Left ventricle myocardium inferior (tissue), 1 donor: Measurements from ENCODE around the gene SORCS2. TPM values are rescaled to one million over a fixed set of nuclear protein-coding genes. Genes with fewer than 3 reads are reported as not detected.

Source experiments
- DNase-seq: peaks from one replicate; pipeline ENCODE4 v3.0.0-alpha.2; 2020
- H3K27ac ChIP-seq: fragments of 200-600 bp; replicated peaks from 2 replicates; pipeline ENCODE4 v1.8.0; 2021
- H3K27me3 ChIP-seq: fragments of 200-600 bp; 2 replicates; pipeline ENCODE4 v1.8.0; 2021; ENCODE audit warnings: low read depth
- H3K36me3 ChIP-seq: fragments of 200-600 bp; 2 replicates; pipeline ENCODE4 v1.8.0; 2021
- H3K4me1 ChIP-seq: fragments of 200-600 bp; 2 replicates; pipeline ENCODE4 v1.8.0; 2021
- H3K4me3 ChIP-seq: fragments of 200-600 bp; 2 replicates; pipeline ENCODE4 v1.8.0; 2021; ENCODE audit warnings: mild to moderate bottlenecking, moderate library complexity
- H3K9me3 ChIP-seq: fragments of 200-600 bp; replicated peaks from 2 replicates; pipeline ENCODE4 v1.8.0; 2021
- intact Hi-C: fragments of 100-400 bp; cut with micrococcal nuclease; formaldehyde crosslinking; loops from one replicate; pipeline ENCODE4 v1.11.0; 2022
- total RNA-seq: library from RNA; stranded (reverse); fragmentation: NEBNext Ultra II Directional; extraction: Animal tissue kit (Norgen Biotek cat#: 25700); gene quantifications from one replicate; pipeline ENCODE4 v1.2.1, GENCODE V29; 2021
- TF ChIP-seq, protein P1 (sequence below): fragments of 200-600 bp; IDR thresholded peaks from 2 replicates; pipeline ENCODE4 v1.8.0; 2021; ENCODE audit warnings: antibody characterized with exemption, mild to moderate bottlenecking, borderline replicate concordance
- donor health status: DM: no; HTN: yes; CAD: no; lungs with severe emphysema.

The SORCS2 gene
- total RNA-seq, 1 donor from 2014 or later, result 1.2 TPM

DNA sequence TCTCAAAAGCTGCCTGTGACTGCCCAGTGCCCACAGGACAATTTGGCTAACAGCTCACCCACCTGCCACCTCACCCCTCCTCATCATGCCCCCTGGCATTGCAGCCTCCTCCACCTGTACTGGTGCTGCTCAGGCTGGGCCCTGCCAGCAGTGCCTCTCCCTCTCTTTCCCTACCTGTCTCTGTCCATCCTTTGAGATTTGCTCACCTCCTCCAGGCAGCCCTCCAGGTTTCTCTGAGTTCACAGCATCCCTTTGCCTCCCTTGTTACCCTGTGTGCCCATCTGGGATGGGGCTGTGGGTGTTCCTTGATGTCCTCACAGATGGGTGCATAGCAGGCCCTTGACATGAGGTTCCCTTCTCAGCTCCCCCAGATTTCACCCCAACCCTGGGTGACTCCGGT, 522.4 kb downstream of the SORCS2 start:
- Histone ChIP-seq H3K4me3 (no peak overlapping the region), H3K4me1 (peaks cover 5% of the 10 kb centered on the region), H3K9me3 (peaks cover 7% of the 10 kb centered on the region), H3K36me3 (no peaks in the 10 kb centered on the region), H3K27me3 (peaks cover 9% of the 10 kb centered on the region), H3K27ac (no peak overlapping the region)
- DNase-seq, result no peak
- intact Hi-C loops, result loop anchor here (10.0 kb wide), 1 partner anchor 520 kb away; the partner anchor contains the start of gene SORCS2
- TF ChIP-seq, protein P1, sequence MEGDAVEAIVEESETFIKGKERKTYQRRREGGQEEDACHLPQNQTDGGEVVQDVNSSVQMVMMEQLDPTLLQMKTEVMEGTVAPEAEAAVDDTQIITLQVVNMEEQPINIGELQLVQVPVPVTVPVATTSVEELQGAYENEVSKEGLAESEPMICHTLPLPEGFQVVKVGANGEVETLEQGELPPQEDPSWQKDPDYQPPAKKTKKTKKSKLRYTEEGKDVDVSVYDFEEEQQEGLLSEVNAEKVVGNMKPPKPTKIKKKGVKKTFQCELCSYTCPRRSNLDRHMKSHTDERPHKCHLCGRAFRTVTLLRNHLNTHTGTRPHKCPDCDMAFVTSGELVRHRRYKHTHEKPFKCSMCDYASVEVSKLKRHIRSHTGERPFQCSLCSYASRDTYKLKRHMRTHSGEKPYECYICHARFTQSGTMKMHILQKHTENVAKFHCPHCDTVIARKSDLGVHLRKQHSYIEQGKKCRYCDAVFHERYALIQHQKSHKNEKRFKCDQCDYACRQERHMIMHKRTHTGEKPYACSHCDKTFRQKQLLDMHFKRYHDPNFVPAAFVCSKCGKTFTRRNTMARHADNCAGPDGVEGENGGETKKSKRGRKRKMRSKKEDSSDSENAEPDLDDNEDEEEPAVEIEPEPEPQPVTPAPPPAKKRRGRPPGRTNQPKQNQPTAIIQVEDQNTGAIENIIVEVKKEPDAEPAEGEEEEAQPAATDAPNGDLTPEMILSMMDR, result no peak

DNA sequence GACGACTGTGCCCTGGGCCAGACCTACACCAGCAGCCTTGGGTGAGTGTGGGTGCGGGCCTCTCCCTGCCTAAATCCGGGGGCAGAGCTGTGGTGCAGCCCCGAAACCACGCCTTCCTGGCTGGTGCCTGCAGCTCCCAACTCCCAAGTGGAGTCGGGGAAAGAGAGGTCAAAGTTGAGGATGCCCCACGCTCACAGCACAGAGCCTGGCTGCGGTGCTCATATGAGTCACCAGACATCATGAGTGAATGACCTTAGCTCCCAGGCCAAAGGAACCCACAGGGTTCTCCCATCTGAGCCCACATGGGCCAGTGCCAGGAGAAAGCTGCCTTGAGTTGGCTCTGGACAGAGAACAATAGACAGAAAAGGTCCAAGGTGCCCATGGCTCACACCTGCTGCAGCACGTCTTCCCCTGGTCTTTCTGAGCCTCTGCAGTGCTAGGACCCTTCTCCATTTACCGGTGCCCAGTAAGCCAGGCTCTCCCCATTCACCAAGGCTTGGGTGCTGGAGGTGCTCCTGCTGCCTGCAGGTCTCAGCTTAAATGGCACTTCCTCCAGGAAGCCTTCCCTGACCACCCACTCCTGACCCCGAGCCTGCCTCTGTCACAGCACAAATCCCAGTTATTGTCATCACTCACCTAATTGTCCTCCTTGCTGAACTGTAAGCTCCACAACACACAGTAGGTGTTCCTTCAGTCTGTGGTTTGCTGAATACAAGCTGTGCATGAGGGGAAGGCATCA, 523.1 kb downstream of the SORCS2 start:
- Histone ChIP-seq H3K27me3 (peaks cover 13% of the 10 kb centered on the region), H3K4me1 (peaks cover 5% of the 10 kb centered on the region), H3K27ac (no peak overlapping the region), H3K4me3 (no peak overlapping the region), H3K36me3 (no peaks in the 10 kb centered on the region), H3K9me3 (peaks cover 7% of the 10 kb centered on the region)
- intact Hi-C loops, result loop anchor here (10.0 kb wide), 1 partner anchor 521 kb away; the partner anchor contains the start of gene SORCS2
- no peak for DNase-seq
- TF ChIP-seq, protein P1, result no peak

DNA sequence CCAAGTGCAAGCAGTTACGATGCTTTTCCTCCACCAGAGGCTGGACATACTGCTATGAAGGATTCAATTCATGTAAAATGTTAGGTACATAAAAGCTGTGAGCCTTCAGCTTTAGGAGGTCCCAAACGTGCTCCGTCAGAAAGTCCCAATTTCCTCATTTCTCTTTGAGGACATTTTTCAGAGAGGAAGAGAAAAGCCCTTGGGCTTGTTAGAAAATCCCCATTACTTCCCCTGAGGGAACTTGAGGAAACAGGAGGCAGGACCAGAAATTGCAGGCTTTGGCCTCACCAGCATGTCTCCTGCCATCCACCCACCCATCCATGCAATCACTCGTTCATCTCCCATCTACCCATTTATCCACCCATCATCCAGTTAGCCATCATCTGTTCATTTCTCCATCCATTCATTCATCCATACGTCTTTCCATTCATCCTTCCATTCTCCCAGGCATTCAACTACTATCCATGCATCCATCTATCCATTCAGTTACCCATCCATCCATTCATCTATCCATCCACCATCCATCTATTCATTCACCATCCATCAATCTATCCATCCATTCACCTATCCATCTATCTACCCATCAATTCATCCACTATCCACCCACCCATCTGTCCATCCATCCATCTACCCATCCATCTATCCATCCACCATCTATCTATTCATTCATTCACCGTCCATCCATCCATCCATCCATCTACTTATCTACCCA, 523.8 kb downstream of the SORCS2 start:
- TF ChIP-seq, protein P1, result no peak
- no peaks in the 10 kb centered on the region for H3K36me3 ChIP-seq
- DNase-seq, result no peak
- peaks cover 7% of the 10 kb centered on the region for H3K9me3 ChIP-seq
- H3K27me3 ChIP-seq, result peaks cover 21% of the 10 kb centered on the region
- no peak overlapping the region for H3K27ac ChIP-seq
- intact Hi-C loops, result loop anchor here (10.0 kb wide), 1 partner anchor 521 kb away; the partner anchor contains the start of gene SORCS2
- H3K4me1 ChIP-seq, result peaks cover 5% of the 10 kb centered on the region
- H3K4me3 ChIP-seq, result no peak overlapping the region

DNA sequence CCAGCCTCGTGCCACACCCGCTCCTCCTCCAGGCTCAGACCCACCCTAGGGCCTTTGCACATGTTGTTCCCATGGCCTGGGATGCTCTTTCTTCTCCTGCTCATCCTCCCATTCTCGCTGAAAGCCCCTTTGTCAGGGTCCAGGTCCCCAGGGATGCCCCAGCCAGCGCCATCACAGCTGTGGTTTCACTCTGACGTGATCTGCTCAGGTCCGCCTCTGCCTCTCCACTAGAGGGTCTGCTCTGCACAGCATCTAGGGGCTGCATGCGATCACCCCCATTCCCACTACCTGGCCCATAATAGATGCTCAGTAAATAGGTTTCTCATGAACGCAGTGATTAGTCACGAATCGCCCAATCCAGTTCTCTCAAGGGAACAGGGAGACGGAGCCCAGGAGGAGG, 524.8 kb downstream of the SORCS2 start:
- no peak for DNase-seq
- TF ChIP-seq, protein P1, result no peak
- Histone ChIP-seq H3K9me3 (peaks cover 7% of the 10 kb centered on the region), H3K36me3 (no peaks in the 10 kb centered on the region), H3K4me1 (peaks cover 7% of the 10 kb centered on the region), H3K27me3 (peaks cover 22% of the 10 kb centered on the region), H3K4me3 (no peak overlapping the region), H3K27ac (no peak overlapping the region)
- intact Hi-C loops, result loop anchor here (10.0 kb wide), 1 partner anchor 522 kb away; the partner anchor contains the start of gene SORCS2

DNA sequence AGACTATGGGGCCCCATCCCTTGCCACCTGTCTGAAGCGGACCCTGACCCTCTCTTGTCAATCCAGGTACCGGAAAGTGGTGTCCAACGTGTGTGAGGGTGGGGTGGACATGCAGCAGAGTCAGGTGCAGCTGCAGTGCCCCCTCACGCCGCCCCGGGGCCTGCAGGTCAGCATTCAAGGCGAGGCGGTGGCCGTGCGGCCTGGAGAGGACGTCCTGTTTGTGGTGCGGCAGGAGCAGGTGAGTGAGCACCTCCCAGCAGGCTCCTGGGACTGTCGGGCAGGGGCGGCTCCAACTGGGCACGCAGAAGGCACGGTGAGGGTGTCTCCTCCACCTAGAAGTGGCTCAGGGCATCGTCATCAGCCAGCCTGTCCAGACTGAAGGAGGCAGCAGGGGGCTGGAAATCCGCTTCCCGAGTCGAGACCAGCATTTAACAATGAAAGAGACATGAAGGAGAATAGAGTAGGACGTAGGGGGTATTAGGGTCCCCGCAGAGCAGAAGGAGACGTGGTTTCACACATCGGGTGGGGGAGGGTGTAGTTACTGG, 525.7 kb downstream of the SORCS2 start:
- TF ChIP-seq, protein P1, result no peak
- peaks cover 7% of the 10 kb centered on the region for H3K9me3 ChIP-seq
- H3K4me1 ChIP-seq, result peaks cover 8% of the 10 kb centered on the region
- H3K36me3 ChIP-seq, result no peaks in the 10 kb centered on the region
- intact Hi-C loops, result loop anchor here (10.0 kb wide), 1 partner anchor 523 kb away; the partner anchor contains the start of gene SORCS2
- no peak overlapping the region for H3K4me3 ChIP-seq
- H3K27ac ChIP-seq, result no peak overlapping the region
- DNase-seq, result no peak
- H3K27me3 ChIP-seq, result peaks cover 22% of the 10 kb centered on the region
